Measurements from ENCODE around the gene FAM124A. TPM values are rescaled to one million over a fixed set of nuclear protein-coding genes. Genes with fewer than 3 reads are reported as not detected.

Gene FAM124A
- total and polyA plus RNA-seq, 10 of the 15 experiments (the other 5 are each of a cell fraction or from before 2014, with no cell fraction given) = not detected

DNA sequence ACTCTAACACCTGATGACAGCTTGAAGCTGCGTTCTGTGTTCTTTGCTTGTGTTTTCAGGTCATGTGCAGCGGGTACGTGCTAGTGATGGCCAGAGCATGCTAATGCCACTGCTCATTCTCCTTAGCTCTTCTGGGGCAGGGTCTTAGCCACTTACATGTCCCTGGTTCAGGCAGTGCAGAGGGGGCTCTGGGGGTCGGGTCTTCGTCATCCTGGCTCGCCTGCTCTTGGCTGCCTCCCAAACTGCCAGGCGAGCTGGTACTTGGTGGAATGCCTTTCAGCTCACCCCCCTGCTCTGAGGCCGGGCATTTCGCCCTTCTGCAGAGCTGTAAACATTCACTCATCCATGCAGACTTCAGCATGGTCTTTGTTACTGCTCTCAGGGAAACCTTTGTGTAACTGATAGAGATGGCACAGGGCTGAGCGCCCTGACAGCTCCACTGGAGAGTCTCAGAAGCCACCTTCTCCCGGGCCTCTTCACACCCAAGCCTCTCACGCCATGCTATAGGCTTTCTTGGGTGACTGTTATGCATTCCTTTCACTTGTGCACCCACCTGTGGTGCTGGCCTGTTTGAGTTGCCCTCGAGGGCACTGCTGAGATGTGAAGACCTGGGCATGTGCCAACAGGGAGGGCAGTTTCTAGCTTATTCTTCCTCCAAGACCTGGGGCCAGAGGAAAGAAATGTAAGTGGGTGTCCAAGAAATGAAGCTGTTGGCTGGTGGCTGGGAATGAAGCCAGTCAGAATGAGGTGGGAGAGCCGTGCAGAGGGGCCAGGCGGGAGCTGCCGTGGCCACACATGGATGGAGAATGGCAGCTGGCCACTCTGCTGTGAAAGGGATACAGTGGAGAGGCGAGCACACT, 24.4 kb downstream of the FAM124A start (continued):
- TF ChIP-seq REST (IDR thresholded peaks at IDR 0.05; ENCODE audit: low read depth, low read length) = no peak
- TF ChIP-seq SUPT20H (IDR thresholded peaks at IDR 0.05; ENCODE audit: borderline replicate concordance, control insufficient read depth, low read depth, low read length) = no peak

DNA sequence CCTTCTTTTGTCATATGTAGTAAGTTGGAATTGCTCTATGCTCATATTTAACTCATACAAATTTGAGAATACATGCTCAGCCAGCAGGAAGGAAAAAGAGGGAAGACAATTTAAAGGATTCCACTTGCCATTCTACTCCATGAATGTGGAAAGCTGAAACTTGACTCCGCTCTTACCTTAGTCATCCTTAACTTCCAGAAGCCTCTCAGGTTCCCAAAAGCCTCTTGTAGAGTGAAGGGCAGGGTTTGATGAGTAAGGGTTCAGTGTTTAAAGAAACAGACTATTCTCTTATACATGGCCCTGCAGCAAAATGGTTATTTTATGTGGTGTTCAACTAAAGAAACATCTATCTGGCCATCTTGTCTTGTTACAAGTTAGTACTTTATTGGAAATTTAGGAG, 27.1 kb downstream of the FAM124A start:
- H3K9me3 ChIP-seq (replicated peaks; ENCODE audit: control insufficient read depth, insufficient read depth, low read length) = no peaks in the 10 kb centered on the region
- CTCF ChIA-PET = interaction anchor here (0.9 to 2.0 kb wide), 2 partner anchors 37 to 124 kb away, joined by 4 to 7 read pairs; no protein-coding TSS in a partner anchor
- SMC1A ChIA-PET (ENCODE audit: uncharacterized antibody, unreplicated experiment) = no interaction called here
- no peaks in the 10 kb centered on the region for H3K79me2 ChIP-seq (ENCODE audit: control insufficient read depth, insufficient read depth, low read length)
- intact Hi-C loops (cut with micrococcal nuclease; ENCODE audit: unreplicated experiment) = no loop called here
- WGBS (ENCODE audit: insufficient coverage, insufficient replicate concordance, low lambda C conversion rate, missing lambda C conversion rate) = 50% methylated on average over 1 of the region's 1 CpG
- RAD21 ChIA-PET (ENCODE audit: unreplicated experiment) = interaction anchor here (0.9 kb wide), 1 partner anchor 123 kb away, joined by 3 read pairs; no protein-coding TSS in a partner anchor
- peaks cover 3% of the 10 kb centered on the region; the same call in 1 of the 2 replicates for H3K4me1 ChIP-seq (ENCODE audit: control insufficient read depth, insufficient read depth, low read length)
- in situ Hi-C loops (cut with MboI) = no loop called here
- POLR2A ChIA-PET = no interaction called here
- no peak overlapping the region for H3K27ac ChIP-seq (ENCODE audit: control insufficient read depth, insufficient read depth)
- no peaks in the 10 kb centered on the region for H4K20me1 ChIP-seq (ENCODE audit: control insufficient read depth, insufficient read depth)
- H3K36me3 ChIP-seq (ENCODE audit: control insufficient read depth in 2 of 2, insufficient read depth in 2 of 2, low read length in 1 of 2) = no peaks in the 10 kb centered on the region
- no peak for DNase-seq (ENCODE audit: low read depth, low spot score)
- H3K4me3 ChIP-seq = no peak overlapping the region
- no peak overlapping the region for H3K4me2 ChIP-seq (ENCODE audit: control insufficient read depth, insufficient read depth)
- no TSS peak for BruUV-seq (replicated peaks)
- H3K9ac ChIP-seq (ENCODE audit: control insufficient read depth, insufficient read depth, low read length) = no peak overlapping the region
- peaks cover 0 to 2% of the 10 kb centered on the region in 2 experiments; a peak in 2 of 4 replicates for H3K27me3 ChIP-seq (replicated peaks in 1 of 2; ENCODE audit: control insufficient read depth in 2 of 2, insufficient read depth in 2 of 2, low read length in 1 of 2)
- FAIRE-seq = no peak
- TF ChIP-seq HDAC2 (IDR thresholded peaks at IDR 0.05) (no peak), SMARCA5 (IDR thresholded peaks at IDR 0.05) (no peak), IRF4 (IDR thresholded peaks at IDR 0.05; ENCODE audit: low read depth, low read length) (no peak), POLR2AphosphoS5 (IDR thresholded peaks at IDR 0.05; ENCODE audit: low read length) (no peak), YY1 (IDR thresholded peaks at IDR 0.05; ENCODE audit: low read depth, low read length) (no peak), POU2F2 (IDR thresholded peaks at IDR 0.05; ENCODE audit: borderline replicate concordance, low read depth, low read length) (no peak), MYB (IDR thresholded peaks at IDR 0.05; ENCODE audit: borderline replicate concordance, low read depth, low read length) (no peak), JUND (IDR thresholded peaks at IDR 0.05; ENCODE audit: low read depth, low read length) (no peak), ZBTB11 (CRISPR knock-in tag; IDR thresholded peaks at IDR 0.05) (no peak), BMI1 (IDR thresholded peaks at IDR 0.05; ENCODE audit: borderline replicate concordance) (no peak)
- TF ChIP-seq, protein P1, sequence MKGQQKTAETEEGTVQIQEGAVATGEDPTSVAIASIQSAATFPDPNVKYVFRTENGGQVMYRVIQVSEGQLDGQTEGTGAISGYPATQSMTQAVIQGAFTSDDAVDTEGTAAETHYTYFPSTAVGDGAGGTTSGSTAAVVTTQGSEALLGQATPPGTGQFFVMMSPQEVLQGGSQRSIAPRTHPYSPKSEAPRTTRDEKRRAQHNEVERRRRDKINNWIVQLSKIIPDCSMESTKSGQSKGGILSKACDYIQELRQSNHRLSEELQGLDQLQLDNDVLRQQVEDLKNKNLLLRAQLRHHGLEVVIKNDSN (IDR thresholded peaks at IDR 0.05; ENCODE audit: borderline replicate concordance, extremely low read length, insufficient read depth, low read depth, low read length) = no peak
- no peak overlapping the region for H2AFZ ChIP-seq (ENCODE audit: control insufficient read depth, low read depth, low read length)
- ATAC-seq = no peak

Measured in GM12878 (cell line).